NB4 (cell line): Measurements from ENCODE around the gene LAMB2.

ENCODE experiments used
- DNase-seq: peaks from one replicate; pipeline ENCODE4 v3.0.0; 2010; ENCODE audit warnings: low read depth
- H3K4me3 ChIP-seq: one replicate; pipeline ENCODE4 v1.5.1; 2011; ENCODE audit warnings: mild to moderate bottlenecking, low read depth, low read length, moderate library complexity
- CTCF ChIP-seq: IDR thresholded peaks from one replicate; pipeline ENCODE4 v1.5.1; 2012; ENCODE audit warnings: low read depth, low read length
- MYC ChIP-seq: IDR thresholded peaks from 2 replicates; pipeline ENCODE4 v1.6.1; 2011; ENCODE audit warnings: low read depth, low read length
- POLR2A ChIP-seq: IDR thresholded peaks from 2 replicates; pipeline ENCODE4 v1.6.1; 2011; ENCODE audit warnings: mild to moderate bottlenecking; ENCODE audit not compliant: insufficient read length; ENCODE audit errors: extremely low read depth
- TF ChIP-seq, protein P1 (sequence below): IDR thresholded peaks from 2 replicates; pipeline ENCODE4 v1.6.1; 2011; ENCODE audit warnings: low read depth, low read length

The LAMB2 gene

GRCh38 chr3:49104427-49105291 is 28.2 kb downstream of the LAMB2 start, which contains the start of gene QARS1:
TSS of gene QARS1 (minus strand) at chr3:49104757. CDS start at chr3:49104733, 24 bp downstream.
- peak within 1 kb of the TSS; percentile 97 for H3K4me3 ChIP-seq
- DNase-seq, result peak; percentile 94
- TF ChIP-seq, protein P1, sequence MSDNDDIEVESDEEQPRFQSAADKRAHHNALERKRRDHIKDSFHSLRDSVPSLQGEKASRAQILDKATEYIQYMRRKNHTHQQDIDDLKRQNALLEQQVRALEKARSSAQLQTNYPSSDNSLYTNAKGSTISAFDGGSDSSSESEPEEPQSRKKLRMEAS, result peak; percentile 65
- peak; percentile 74 for TF ChIP-seq POLR2A
- peak; percentile 85 for TF ChIP-seq MYC
- TF ChIP-seq CTCF, result no peak

DNA sequence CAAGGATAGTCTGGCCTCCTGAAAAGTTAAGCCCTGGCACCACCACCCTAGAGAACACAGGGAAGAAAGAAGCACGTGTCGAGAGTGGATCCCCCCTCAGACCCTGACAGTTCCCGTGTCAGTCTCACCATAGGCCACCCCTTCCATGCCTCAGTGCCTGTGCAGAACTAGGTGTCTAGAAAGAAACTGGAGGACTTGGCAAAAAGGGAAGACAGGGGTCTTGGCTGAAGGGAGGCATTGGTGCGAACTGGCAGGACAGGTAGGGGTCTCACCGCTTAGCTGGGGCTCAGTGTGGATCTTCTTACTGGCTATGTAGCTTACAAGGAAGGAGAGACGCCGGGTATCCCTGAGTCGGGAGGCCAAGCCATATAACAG is 28.8 kb downstream of the LAMB2 start:
- TF ChIP-seq MYC (no peak), POLR2A (no peak), CTCF (no peak)
- TF ChIP-seq, protein P1, result peak; percentile 40
- no peak for DNase-seq
- H3K4me3 ChIP-seq, result peak overlapping the region; percentile 97

DNA sequence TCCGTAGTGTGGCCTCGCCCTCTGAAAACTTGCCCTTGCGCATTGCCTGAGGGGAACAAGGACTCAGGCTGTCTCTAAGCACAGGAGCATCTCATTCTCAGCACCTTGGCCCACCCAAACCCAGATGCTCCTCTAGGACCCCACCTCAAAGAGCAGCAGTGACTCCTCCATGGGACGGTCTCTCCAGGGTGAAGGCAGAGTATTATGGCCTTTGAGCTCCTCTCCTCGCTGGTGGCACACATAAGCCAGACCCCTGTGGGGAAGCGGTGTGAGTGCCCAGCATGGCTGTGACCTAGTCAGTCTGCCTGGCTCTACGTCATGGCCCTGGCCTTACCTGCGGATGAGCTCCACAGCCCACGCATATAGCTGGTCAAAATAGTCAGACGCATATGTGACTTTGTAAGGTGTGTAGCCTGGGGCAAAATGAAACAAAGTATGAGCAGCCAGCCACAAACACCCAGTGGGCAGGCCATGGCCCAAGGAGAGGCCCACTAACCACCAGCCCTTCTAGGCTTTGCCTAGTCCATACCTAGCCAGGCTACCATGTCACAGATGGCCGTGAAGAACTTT is 32.7 kb downstream of the LAMB2 start:
- no peak overlapping the region for H3K4me3 ChIP-seq
- TF ChIP-seq CTCF, result no peak
- TF ChIP-seq, protein P1, result no peak
- no peak for TF ChIP-seq POLR2A
- TF ChIP-seq MYC, result no peak
- no peak for DNase-seq

GRCh38 chr3:49098910-49099630 is 33.8 kb downstream of the LAMB2 start:
- no peak overlapping the region for H3K4me3 ChIP-seq
- TF ChIP-seq MYC (no peak), CTCF (no peak), POLR2A (no peak)
- TF ChIP-seq, protein P1, result no peak
- DNase-seq, result no peak

DNA sequence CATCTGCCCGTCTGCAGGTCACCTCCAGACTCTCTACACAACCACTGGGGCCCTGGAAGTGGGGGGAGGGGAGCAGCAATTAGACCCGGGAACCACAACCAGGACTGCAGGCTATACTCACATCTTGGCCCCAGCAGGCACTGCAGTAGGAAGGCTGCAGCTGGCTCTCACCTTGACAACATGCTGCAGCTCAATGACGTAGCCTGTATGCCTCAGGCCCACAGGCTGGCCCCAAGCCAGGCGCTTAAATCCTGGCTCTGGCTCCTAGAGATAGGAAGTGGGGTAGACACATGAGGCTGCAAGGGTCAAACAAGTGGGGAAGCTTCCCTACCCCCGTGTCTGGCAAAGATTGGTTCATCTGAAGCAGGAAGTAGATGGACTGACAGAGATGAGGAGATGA is 34.4 kb downstream of the LAMB2 start:
- TF ChIP-seq MYC, result no peak
- no peak for TF ChIP-seq POLR2A
- TF ChIP-seq, protein P1, result no peak
- no peak for TF ChIP-seq CTCF
- no peak overlapping the region for H3K4me3 ChIP-seq
- no peak for DNase-seq
